LNCaP clone FGC (cell line): ENCODE results near the gene MAN2B2.
"Not testable (repeated sequence)": the region's sequence is repeated elsewhere in the genome, so short reads cannot be mapped to it uniquely, and the experiment has no call there.

Experiments used
- DNase-seq: peaks from one replicate; pipeline ENCODE4 v3.0.0-alpha.2; 2011; ENCODE audit warnings: low read depth
- H3K4me3 ChIP-seq: 2 replicates; pipeline ENCODE4 v1.5.1; 2011; ENCODE audit warnings: mild to moderate bottlenecking, low read depth, low read length, control low read depth
- TF ChIP-seq, protein P1 (sequence below): IDR thresholded peaks from 2 replicates; pipeline ENCODE4 v1.5.1; 2012; ENCODE audit warnings: mild to moderate bottlenecking; ENCODE audit not compliant: control insufficient read depth, insufficient read depth; ENCODE audit errors: extremely low read depth

The MAN2B2 gene

DNA sequence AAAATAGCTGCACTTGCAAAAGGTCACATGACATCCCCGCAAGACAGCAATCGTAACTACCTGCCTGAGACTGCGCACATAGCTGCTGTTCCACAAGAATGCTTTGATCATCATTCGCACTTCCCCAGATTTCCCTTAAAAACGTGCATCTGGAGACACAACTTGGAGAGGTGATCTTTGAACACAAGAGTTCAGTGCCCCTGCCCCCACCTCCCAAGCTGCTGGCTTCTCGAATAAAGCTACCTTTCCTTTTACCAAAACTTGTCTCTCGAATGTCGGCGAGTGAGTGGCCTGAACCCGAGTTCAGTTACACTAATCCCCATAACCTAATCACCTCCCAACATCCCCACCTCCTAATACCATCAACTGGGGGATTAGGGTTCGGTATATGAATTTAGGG is 51.1 kb downstream of the MAN2B2 start:
- no peak overlapping the region for H3K4me3 ChIP-seq
- DNase-seq, result no peak
- TF ChIP-seq, protein P1, sequence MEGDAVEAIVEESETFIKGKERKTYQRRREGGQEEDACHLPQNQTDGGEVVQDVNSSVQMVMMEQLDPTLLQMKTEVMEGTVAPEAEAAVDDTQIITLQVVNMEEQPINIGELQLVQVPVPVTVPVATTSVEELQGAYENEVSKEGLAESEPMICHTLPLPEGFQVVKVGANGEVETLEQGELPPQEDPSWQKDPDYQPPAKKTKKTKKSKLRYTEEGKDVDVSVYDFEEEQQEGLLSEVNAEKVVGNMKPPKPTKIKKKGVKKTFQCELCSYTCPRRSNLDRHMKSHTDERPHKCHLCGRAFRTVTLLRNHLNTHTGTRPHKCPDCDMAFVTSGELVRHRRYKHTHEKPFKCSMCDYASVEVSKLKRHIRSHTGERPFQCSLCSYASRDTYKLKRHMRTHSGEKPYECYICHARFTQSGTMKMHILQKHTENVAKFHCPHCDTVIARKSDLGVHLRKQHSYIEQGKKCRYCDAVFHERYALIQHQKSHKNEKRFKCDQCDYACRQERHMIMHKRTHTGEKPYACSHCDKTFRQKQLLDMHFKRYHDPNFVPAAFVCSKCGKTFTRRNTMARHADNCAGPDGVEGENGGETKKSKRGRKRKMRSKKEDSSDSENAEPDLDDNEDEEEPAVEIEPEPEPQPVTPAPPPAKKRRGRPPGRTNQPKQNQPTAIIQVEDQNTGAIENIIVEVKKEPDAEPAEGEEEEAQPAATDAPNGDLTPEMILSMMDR, result no peak

- H3K4me3 ChIP-seq, result no peak overlapping the region
- TF ChIP-seq, protein P1, result no peak
- no peak for DNase-seq
These were observed 52.8 kb downstream of the MAN2B2 start for GRCh38 chr4:6627832-6628231.

GRCh38 chr4:6628484-6628883 is 53.5 kb downstream of the MAN2B2 start:
- not testable (repeated sequence) for H3K4me3 ChIP-seq, DNase-seq

GRCh38 chr4:6632125-6632524 is 57.1 kb downstream of the MAN2B2 start:
- TF ChIP-seq, protein P1, result no peak
- no peak for DNase-seq

DNA sequence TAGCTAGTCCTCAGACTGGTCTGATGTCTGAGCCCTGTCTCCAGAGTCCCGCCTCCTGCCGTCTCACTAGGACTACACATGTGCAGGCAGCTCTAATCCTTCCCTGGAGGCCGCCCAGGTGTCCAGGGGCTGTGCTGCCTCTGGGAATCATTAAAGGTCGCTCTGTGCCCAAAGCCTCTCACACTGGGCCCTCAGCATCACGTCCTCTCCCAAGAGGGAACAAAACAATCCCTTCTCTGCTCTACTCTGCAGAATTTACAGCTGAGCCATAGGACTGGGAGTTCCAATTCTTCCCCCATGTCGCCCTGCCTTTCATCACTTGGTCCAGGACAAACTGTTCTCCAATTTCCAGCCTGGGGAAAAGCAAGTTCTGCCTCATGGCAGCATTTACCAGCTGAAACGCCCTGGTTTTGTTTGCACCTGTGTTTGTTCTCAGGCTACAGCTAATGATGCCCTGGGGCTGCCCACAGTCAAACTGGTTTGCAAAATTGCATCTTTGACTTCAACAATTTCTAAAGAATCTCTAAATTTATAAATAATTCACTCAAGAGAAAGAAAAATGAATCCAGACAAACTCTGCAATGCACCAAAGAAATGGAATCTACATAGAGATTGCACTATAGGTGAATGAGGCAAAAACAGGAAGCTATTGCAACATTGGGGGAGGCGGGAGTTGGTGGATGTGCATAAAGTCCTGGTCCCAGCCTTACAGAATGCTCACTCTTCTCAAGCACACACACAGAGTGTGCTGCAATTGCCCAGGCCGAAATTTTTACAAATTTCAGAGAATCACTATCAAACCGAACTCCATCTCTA is 58.3 kb downstream of the MAN2B2 start:
- TF ChIP-seq, protein P1, result 0 out of 2 replicates have a peak, but pooled peaks have one; percentile 8
- H3K4me3 ChIP-seq, result no peak overlapping the region
- DNase-seq, result peak; percentile 67

More at GRCh38 chr4:6632125-6632524, 57.1 kb downstream of the MAN2B2 start:
- no peak overlapping the region for H3K4me3 ChIP-seq

GRCh38 chr4:6634746-6635145 is 59.8 kb downstream of the MAN2B2 start:
- TF ChIP-seq, protein P1, result no peak
- H3K4me3 ChIP-seq, result no peak overlapping the region
- no peak for DNase-seq

- peak overlapping the region; percentile 93; the same call in 1 of the 2 replicates for H3K4me3 ChIP-seq
- TF ChIP-seq, protein P1, result no peak
- DNase-seq, result no peak
These were observed 64.2 kb downstream of the MAN2B2 start for GRCh38 chr4:6639137-6639680.
